ENCODE data around the gene TEAD4. TPM values are rescaled to one million over a fixed set of nuclear protein-coding genes. Genes with fewer than 3 reads are reported as not detected.

TEAD4 gene
- total RNA-seq, 2 donors from 2014 or later = 10.7 to 15.8 TPM

DNA sequence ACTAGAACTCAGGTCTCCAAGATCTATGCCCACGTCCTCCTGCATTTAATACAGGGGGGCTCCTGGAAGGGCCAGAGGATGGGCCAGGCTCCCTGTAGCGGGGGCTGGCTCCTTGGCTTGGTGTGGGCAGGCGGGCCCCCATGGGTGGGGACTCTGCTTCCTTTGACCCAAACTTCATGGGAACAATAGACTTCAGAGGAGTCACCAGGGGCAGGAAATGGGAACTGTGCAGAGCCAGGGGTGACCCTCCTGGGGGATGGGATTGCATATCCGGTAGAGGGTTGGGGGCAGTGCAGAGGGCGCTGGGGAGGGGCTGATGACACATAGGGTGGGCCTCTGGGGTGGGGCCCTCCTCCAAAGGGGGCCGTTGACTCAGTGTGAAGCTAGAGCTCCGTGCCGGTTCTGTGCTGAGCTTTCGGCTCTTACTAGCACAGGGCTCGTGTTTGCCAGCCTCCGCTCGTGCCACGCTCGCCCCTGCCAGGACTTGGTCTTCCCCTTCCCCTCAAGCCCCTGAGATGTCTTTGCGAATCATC, 4.6 kb downstream of the TEAD4 start:
- TF ChIP-seq, protein P1, sequence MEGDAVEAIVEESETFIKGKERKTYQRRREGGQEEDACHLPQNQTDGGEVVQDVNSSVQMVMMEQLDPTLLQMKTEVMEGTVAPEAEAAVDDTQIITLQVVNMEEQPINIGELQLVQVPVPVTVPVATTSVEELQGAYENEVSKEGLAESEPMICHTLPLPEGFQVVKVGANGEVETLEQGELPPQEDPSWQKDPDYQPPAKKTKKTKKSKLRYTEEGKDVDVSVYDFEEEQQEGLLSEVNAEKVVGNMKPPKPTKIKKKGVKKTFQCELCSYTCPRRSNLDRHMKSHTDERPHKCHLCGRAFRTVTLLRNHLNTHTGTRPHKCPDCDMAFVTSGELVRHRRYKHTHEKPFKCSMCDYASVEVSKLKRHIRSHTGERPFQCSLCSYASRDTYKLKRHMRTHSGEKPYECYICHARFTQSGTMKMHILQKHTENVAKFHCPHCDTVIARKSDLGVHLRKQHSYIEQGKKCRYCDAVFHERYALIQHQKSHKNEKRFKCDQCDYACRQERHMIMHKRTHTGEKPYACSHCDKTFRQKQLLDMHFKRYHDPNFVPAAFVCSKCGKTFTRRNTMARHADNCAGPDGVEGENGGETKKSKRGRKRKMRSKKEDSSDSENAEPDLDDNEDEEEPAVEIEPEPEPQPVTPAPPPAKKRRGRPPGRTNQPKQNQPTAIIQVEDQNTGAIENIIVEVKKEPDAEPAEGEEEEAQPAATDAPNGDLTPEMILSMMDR (IDR thresholded peaks at IDR 0.05) = no peak
- H3K9me3 ChIP-seq = no peaks in the 10 kb centered on the region
- H3K4me3 ChIP-seq = no peak overlapping the region
- no peaks in the 10 kb centered on the region for H3K36me3 ChIP-seq
- intact Hi-C loops (cut with DNase I) = no loop called here
- peaks cover 6% of the 10 kb centered on the region for H3K4me1 ChIP-seq
- H3K27me3 ChIP-seq = peaks cover 3% of the 10 kb centered on the region
- no peak for DNase-seq
- no peak overlapping the region for H3K27ac ChIP-seq
- no peak overlapping the region for H3K9ac ChIP-seq (ENCODE audit: low read depth in 2 of 2, low read length in 2 of 2)

GRCh38 chr12:2967651-2968050, 8.5 kb downstream of the TEAD4 start:
- H3K36me3 ChIP-seq = no peaks in the 10 kb centered on the region
- TF ChIP-seq, protein P1 (IDR thresholded peaks at IDR 0.05) = no peak
- intact Hi-C loops (cut with DNase I) = no loop called here
- no peaks in the 10 kb centered on the region for H3K27me3 ChIP-seq
- H3K27ac ChIP-seq = no peak overlapping the region
- H3K9me3 ChIP-seq = no peaks in the 10 kb centered on the region
- H3K9ac ChIP-seq (ENCODE audit: low read depth in 2 of 2, low read length in 2 of 2) = no peak overlapping the region
- H3K4me3 ChIP-seq = no peak overlapping the region
- DNase-seq = no peak
- H3K4me1 ChIP-seq = no peaks in the 10 kb centered on the region

GRCh38 chr12:2970744-2971143, 11.5 kb downstream of the TEAD4 start:
- intact Hi-C loops (cut with DNase I) = no loop called here
- TF ChIP-seq, protein P1 (IDR thresholded peaks at IDR 0.05) = no peak
- no peak overlapping the region for H3K4me3 ChIP-seq
- H3K27ac ChIP-seq = no peak overlapping the region
- no peak overlapping the region for H3K9ac ChIP-seq (ENCODE audit: low read depth in 2 of 2, low read length in 2 of 2)
- DNase-seq = no peak
- no peaks in the 10 kb centered on the region for H3K4me1 ChIP-seq
- no peaks in the 10 kb centered on the region for H3K36me3 ChIP-seq
- no peaks in the 10 kb centered on the region for H3K27me3 ChIP-seq
- no peaks in the 10 kb centered on the region for H3K9me3 ChIP-seq

GRCh38 chr12:2973566-2973965, 14.4 kb downstream of the TEAD4 start:
- H3K36me3 ChIP-seq = no peaks in the 10 kb centered on the region
- H3K27ac ChIP-seq = no peak overlapping the region
- intact Hi-C loops (cut with DNase I) = no loop called here
- no peak overlapping the region for H3K4me3 ChIP-seq
- H3K9me3 ChIP-seq = no peaks in the 10 kb centered on the region
- no peak for DNase-seq
- no peaks in the 10 kb centered on the region for H3K4me1 ChIP-seq
- no peak overlapping the region for H3K9ac ChIP-seq (ENCODE audit: low read depth in 2 of 2, low read length in 2 of 2)
- no peaks in the 10 kb centered on the region for H3K27me3 ChIP-seq
- TF ChIP-seq, protein P1 (IDR thresholded peaks at IDR 0.05) = no peak

- intact Hi-C loops (cut with DNase I) = no loop called here
- Histone ChIP-seq H3K36me3 (no peaks in the 10 kb centered on the region), H3K4me3 (no peak overlapping the region), H3K9ac (ENCODE audit: low read depth in 2 of 2, low read length in 2 of 2) (no peak overlapping the region), H3K27ac (no peak overlapping the region), H3K9me3 (no peaks in the 10 kb centered on the region), H3K4me1 (no peaks in the 10 kb centered on the region), H3K27me3 (no peaks in the 10 kb centered on the region)
- no peak for DNase-seq
- TF ChIP-seq, protein P1 (IDR thresholded peaks at IDR 0.05) = no peak
Observed at GRCh38 chr12:2974560-2974971, 15.4 kb downstream of the TEAD4 start.
